ENCODE measurements around the gene KCNJ16.

Gene KCNJ16

DNA sequence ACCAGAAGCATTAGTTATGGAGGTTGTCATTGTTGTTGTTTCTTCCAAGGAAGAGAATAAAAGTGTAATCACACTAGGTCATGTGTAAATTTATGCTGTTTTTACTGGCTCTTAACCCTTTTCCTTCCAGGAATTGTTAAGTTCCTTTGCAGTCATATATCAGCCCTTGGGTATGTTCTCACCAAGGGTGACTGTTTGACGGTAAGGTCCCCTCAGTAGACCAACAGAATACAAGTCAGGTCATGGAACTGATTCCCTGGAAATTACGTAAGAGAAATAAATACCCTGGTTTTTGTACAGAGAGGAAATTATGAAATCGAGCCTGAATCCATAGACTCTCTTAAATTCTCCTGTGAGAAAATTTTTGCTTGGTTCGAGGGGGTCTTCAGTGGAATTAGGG, 83.2 kb downstream of the KCNJ16 start:
- TF ChIP-seq RAD21 (IDR thresholded peaks at IDR 0.05; ENCODE audit: low read depth) (no peak), CREB1 (IDR thresholded peaks at IDR 0.05; ENCODE audit: low read depth) (no peak), NFIC (IDR thresholded peaks at IDR 0.05) (no peak), EGR1 (IDR thresholded peaks at IDR 0.05) (no peak), ZBTB7A (IDR thresholded peaks at IDR 0.05; ENCODE audit: low read depth) (no peak), FOXM1 (IDR thresholded peaks at IDR 0.05; ENCODE audit: borderline replicate concordance, low read depth) (no peak)
- TF ChIP-seq, protein P1, sequence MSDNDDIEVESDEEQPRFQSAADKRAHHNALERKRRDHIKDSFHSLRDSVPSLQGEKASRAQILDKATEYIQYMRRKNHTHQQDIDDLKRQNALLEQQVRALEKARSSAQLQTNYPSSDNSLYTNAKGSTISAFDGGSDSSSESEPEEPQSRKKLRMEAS (IDR thresholded peaks at IDR 0.05), result no peak

DNA sequence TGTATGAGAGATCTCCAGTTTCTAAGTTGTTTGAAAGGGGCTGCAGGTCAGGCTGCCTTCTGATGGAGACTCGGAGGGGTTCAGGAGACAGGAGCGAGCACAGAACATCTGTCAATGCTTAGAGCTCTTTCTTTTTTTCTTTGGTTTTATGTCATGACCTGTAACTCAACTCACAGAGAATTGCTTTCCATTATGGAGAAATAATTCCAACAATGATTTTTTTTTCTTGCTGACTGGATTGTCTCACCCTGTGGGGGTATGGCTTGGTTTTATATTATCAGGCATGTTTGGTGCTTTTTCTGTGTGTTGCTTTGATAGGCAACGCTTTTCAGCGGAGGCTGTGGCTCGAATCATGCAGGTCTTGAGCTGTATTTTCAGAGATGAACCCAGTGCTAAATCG, 83.6 kb downstream of the KCNJ16 start:
- TF ChIP-seq NFIC (IDR thresholded peaks at IDR 0.05) (no peak), RAD21 (IDR thresholded peaks at IDR 0.05; ENCODE audit: low read depth) (no peak), ZBTB7A (IDR thresholded peaks at IDR 0.05; ENCODE audit: low read depth) (no peak), CREB1 (IDR thresholded peaks at IDR 0.05; ENCODE audit: low read depth) (no peak), TEAD4 (IDR thresholded peaks at IDR 0.05) (no peak), EGR1 (IDR thresholded peaks at IDR 0.05) (no peak), TAF1 (IDR thresholded peaks at IDR 0.05; ENCODE audit: low read depth) (no peak)
- TF ChIP-seq, protein P1 (IDR thresholded peaks at IDR 0.05), result no peak
- TF ChIP-seq, protein P2, sequence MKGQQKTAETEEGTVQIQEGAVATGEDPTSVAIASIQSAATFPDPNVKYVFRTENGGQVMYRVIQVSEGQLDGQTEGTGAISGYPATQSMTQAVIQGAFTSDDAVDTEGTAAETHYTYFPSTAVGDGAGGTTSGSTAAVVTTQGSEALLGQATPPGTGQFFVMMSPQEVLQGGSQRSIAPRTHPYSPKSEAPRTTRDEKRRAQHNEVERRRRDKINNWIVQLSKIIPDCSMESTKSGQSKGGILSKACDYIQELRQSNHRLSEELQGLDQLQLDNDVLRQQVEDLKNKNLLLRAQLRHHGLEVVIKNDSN (IDR thresholded peaks at IDR 0.05), result no peak

DNA sequence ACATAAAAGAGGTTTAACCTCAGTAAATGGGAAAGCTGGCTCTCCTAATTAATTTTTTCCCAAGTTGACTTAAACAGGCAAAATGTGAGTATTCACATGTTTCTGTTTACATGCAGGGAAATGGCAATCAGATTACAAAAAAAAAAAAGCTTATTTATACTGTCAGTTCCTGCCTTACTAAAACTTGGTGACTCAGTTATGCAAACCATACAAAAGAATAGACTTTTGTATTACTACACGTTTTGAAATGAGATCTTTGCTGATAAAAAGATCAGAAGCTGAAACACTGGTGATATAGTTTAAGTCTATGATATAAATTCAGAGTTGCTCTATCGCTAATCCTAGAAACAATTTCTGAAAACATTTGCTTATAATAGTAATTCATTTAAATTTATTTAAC, 85.0 kb downstream of the KCNJ16 start:
- TF ChIP-seq, protein P2 (IDR thresholded peaks at IDR 0.05), result no peak
- TF ChIP-seq CEBPB (IDR thresholded peaks at IDR 0.05) (no peak), ZBTB7A (IDR thresholded peaks at IDR 0.05; ENCODE audit: low read depth) (no peak)

DNA sequence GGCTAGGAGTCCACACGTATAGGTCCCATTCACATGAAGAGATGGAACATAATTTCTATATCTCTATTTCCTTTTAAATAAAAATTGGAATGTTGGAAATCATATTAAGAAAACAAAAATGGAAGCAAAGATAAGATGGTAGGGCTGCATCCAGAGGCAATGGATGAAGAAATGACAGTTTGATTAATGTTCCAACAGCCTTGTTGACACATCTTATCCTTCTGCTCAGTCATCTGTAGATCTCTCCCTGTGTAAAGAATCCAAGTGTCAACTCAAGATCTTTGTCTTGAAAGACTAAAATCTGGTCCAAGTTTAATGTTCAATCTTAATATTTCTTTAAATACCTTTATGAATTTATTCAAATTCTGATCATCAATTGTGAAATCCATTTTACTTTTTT, 86.5 kb downstream of the KCNJ16 start:
- TF ChIP-seq TCF12 (IDR thresholded peaks at IDR 0.05; ENCODE audit: low read depth) (no peak), FOXM1 (IDR thresholded peaks at IDR 0.05; ENCODE audit: borderline replicate concordance, low read depth) (no peak), CREB1 (IDR thresholded peaks at IDR 0.05; ENCODE audit: low read depth) (no peak), YY1 (IDR thresholded peaks at IDR 0.05; ENCODE audit: low read depth) (no peak), TEAD4 (IDR thresholded peaks at IDR 0.05) (no peak), EP300 (IDR thresholded peaks at IDR 0.05; ENCODE audit: borderline replicate concordance) (no peak), EGR1 (IDR thresholded peaks at IDR 0.05) (no peak), TAF1 (IDR thresholded peaks at IDR 0.05; ENCODE audit: low read depth) (no peak), CEBPB (IDR thresholded peaks at IDR 0.05) (no peak), RAD21 (IDR thresholded peaks at IDR 0.05; ENCODE audit: low read depth) (no peak), NFIC (IDR thresholded peaks at IDR 0.05) (no peak)
- TF ChIP-seq, protein P1 (IDR thresholded peaks at IDR 0.05), result no peak
- TF ChIP-seq, protein P2 (IDR thresholded peaks at IDR 0.05), result no peak
- TF ChIP-seq, protein P3, sequence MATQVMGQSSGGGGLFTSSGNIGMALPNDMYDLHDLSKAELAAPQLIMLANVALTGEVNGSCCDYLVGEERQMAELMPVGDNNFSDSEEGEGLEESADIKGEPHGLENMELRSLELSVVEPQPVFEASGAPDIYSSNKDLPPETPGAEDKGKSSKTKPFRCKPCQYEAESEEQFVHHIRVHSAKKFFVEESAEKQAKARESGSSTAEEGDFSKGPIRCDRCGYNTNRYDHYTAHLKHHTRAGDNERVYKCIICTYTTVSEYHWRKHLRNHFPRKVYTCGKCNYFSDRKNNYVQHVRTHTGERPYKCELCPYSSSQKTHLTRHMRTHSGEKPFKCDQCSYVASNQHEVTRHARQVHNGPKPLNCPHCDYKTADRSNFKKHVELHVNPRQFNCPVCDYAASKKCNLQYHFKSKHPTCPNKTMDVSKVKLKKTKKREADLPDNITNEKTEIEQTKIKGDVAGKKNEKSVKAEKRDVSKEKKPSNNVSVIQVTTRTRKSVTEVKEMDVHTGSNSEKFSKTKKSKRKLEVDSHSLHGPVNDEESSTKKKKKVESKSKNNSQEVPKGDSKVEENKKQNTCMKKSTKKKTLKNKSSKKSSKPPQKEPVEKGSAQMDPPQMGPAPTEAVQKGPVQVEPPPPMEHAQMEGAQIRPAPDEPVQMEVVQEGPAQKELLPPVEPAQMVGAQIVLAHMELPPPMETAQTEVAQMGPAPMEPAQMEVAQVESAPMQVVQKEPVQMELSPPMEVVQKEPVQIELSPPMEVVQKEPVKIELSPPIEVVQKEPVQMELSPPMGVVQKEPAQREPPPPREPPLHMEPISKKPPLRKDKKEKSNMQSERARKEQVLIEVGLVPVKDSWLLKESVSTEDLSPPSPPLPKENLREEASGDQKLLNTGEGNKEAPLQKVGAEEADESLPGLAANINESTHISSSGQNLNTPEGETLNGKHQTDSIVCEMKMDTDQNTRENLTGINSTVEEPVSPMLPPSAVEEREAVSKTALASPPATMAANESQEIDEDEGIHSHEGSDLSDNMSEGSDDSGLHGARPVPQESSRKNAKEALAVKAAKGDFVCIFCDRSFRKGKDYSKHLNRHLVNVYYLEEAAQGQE (IDR thresholded peaks at IDR 0.05; ENCODE audit: low read depth), result no peak

DNA sequence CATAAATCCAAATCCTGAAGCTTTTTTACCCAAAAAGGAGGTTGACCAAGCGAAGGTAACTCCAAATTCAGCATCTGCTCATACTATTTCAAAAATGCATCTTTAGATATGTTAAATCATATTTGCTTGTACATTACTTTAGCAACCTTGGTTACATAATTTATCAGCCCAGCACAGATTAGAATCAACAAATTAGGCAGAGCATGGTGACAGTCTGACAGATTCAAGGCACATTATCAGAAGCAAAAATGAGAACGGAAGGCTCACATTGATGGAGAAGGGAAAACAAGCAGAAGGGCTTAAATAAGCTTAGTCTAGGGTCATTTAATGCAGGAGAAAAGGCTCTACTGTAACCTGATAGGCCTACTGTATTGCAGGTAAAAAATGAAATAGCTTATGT, 90.4 kb downstream of the KCNJ16 start:
- TF ChIP-seq EP300 (IDR thresholded peaks at IDR 0.05; ENCODE audit: borderline replicate concordance) (no peak), ZBTB7A (IDR thresholded peaks at IDR 0.05; ENCODE audit: low read depth) (no peak), NFIC (IDR thresholded peaks at IDR 0.05) (no peak), TEAD4 (IDR thresholded peaks at IDR 0.05) (no peak), EGR1 (IDR thresholded peaks at IDR 0.05) (no peak)

DNA sequence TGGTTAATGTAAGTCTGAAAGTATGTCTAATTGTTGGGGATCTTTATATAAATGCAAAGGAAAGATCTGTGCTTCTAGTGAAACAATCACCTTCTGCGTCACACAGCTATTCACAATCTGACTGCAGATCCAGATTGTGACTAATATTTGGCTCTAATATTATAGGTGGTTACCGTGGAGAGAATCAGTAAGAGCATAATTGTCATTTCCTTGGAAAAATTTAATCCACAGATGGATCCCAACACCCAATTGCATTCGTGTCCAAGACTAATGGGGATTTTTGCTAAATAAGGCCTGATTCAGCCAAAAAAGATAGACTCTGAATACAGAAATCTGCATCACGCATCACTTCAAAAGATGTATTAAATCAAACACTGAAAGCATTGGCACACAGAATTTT, 91.6 kb downstream of the KCNJ16 start:
- TF ChIP-seq RAD21 (IDR thresholded peaks at IDR 0.05; ENCODE audit: low read depth), result no peak
- TF ChIP-seq NFIC (IDR thresholded peaks at IDR 0.05), result no peak
- TF ChIP-seq EP300 (IDR thresholded peaks at IDR 0.05; ENCODE audit: borderline replicate concordance), result no peak
- no peak for TF ChIP-seq TAF1 (IDR thresholded peaks at IDR 0.05; ENCODE audit: low read depth)
- TF ChIP-seq YY1 (IDR thresholded peaks at IDR 0.05; ENCODE audit: low read depth), result no peak
- TF ChIP-seq TCF12 (IDR thresholded peaks at IDR 0.05; ENCODE audit: low read depth), result no peak
- no peak for TF ChIP-seq ZBTB7A (IDR thresholded peaks at IDR 0.05; ENCODE audit: low read depth)
- no peak for TF ChIP-seq FOXM1 (IDR thresholded peaks at IDR 0.05; ENCODE audit: borderline replicate concordance, low read depth)
- TF ChIP-seq, protein P2 (IDR thresholded peaks at IDR 0.05), result no peak
